ENCODE results near the gene DEXI.
A peak's percentile ranks its signal among the peaks of the same experiment; 100 is the strongest.

DEXI gene

DNA sequence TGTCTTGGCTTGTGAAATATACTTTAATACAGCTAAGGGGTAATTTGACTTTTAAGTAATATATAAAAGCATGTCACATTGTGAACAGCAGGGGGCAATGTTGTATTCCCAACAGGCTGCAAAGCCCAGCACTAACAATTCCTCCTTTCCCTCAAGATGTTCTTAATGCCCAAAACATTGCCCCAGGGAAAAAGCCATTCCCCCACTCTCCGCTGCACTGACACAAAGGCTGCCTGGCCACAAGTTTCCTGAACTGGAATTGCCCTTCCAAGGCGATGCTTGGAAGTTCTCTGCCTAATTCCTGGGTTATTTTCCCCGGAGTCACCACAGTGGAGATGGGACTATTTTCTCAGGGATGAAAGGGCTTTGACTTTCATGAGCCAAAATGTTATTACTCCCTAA, 29.3 kb upstream of the DEXI start (continued):
- TF ChIP-seq, protein P1, sequence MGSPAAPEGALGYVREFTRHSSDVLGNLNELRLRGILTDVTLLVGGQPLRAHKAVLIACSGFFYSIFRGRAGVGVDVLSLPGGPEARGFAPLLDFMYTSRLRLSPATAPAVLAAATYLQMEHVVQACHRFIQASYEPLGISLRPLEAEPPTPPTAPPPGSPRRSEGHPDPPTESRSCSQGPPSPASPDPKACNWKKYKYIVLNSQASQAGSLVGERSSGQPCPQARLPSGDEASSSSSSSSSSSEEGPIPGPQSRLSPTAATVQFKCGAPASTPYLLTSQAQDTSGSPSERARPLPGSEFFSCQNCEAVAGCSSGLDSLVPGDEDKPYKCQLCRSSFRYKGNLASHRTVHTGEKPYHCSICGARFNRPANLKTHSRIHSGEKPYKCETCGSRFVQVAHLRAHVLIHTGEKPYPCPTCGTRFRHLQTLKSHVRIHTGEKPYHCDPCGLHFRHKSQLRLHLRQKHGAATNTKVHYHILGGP (tag by site-specific recombination; IDR thresholded peaks at IDR 0.05), result no peak
- TF ChIP-seq ZNF366 (tag by site-specific recombination; conservative IDR thresholded peaks at IDR 0.05) (0 out of 2 replicates have a peak, but pooled peaks have one; percentile 18), ZNF600 (tag by site-specific recombination; IDR thresholded peaks at IDR 0.05) (peak; percentile 27; the same call in 1 of the 2 replicates), ZNF571 (tag by site-specific recombination; IDR thresholded peaks at IDR 0.05) (no peak), ZNF416 (tag by site-specific recombination; IDR thresholded peaks at IDR 0.05) (no peak), REPIN1 (tag by site-specific recombination; IDR thresholded peaks at IDR 0.05; ENCODE audit: low read depth) (no peak), SCRT2 (tag by site-specific recombination; IDR thresholded peaks at IDR 0.05) (no peak), ZNF610 (tag by site-specific recombination; IDR thresholded peaks at IDR 0.05; ENCODE audit: borderline replicate concordance) (no peak)
- TF ChIP-seq, protein P2, sequence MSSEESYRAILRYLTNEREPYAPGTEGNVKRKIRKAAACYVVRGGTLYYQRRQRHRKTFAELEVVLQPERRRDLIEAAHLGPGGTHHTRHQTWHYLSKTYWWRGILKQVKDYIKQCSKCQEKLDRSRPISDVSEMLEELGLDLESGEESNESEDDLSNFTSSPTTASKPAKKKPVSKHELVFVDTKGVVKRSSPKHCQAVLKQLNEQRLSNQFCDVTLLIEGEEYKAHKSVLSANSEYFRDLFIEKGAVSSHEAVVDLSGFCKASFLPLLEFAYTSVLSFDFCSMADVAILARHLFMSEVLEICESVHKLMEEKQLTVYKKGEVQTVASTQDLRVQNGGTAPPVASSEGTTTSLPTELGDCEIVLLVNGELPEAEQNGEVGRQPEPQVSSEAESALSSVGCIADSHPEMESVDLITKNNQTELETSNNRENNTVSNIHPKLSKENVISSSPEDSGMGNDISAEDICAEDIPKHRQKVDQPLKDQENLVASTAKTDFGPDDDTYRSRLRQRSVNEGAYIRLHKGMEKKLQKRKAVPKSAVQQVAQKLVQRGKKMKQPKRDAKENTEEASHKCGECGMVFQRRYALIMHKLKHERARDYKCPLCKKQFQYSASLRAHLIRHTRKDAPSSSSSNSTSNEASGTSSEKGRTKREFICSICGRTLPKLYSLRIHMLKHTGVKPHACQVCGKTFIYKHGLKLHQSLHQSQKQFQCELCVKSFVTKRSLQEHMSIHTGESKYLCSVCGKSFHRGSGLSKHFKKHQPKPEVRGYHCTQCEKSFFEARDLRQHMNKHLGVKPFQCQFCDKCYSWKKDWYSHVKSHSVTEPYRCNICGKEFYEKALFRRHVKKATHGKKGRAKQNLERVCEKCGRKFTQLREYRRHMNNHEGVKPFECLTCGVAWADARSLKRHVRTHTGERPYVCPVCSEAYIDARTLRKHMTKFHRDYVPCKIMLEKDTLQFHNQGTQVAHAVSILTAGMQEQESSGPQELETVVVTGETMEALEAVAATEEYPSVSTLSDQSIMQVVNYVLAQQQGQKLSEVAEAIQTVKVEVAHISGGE (tag by site-specific recombination; conservative IDR thresholded peaks at IDR 0.05; ENCODE audit: low read depth), result no peak

DNA sequence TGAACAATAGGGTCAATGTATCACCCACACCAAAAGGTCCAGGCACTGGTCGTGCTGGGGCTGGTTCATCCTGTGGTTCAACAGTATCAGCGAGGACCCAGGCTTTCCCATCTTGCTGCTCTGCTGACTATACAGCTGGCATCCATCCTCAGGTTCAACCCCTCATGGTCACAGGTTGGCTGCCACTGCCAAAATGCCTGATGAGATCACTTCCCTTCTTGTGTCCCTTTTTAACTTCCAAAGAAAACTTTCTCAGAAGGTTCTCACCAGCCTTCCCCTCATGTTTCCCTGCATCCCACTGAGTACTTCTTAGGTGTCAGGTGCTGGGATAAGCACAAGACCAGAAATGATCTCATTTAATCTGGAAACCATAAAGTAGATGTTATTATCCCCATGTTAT, 27.8 kb upstream of the DEXI start:
- Histone ChIP-seq H3K36me3 (ENCODE audit: control insufficient read depth in 2 of 2, insufficient read depth in 1 of 2, low read length in 2 of 2) (peaks cover 5 to 62% of the 10 kb centered on the region in 2 experiments; a peak in 2 of 3 replicates), H3K9me3 (ENCODE audit: control insufficient read depth, insufficient read depth, low read depth, low read length) (no peaks in the 10 kb centered on the region), H3K4me3 (ENCODE audit: low read depth, low read length) (no peak overlapping the region), H3K4me1 (ENCODE audit: control insufficient read depth, insufficient read depth, low read length) (peaks cover 2% of the 10 kb centered on the region), H3K27ac (ENCODE audit: extremely low read depth, low read depth, low read length) (no peak overlapping the region)
- TF ChIP-seq, protein P3, sequence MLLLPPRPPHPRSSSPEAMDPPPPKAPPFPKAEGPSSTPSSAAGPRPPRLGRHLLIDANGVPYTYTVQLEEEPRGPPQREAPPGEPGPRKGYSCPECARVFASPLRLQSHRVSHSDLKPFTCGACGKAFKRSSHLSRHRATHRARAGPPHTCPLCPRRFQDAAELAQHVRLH (tag by site-specific recombination; IDR thresholded peaks at IDR 0.05), result no peak
- no peak for TF ChIP-seq ZXDB (tag by site-specific recombination; IDR thresholded peaks at IDR 0.05)
- TF ChIP-seq, protein P4, sequence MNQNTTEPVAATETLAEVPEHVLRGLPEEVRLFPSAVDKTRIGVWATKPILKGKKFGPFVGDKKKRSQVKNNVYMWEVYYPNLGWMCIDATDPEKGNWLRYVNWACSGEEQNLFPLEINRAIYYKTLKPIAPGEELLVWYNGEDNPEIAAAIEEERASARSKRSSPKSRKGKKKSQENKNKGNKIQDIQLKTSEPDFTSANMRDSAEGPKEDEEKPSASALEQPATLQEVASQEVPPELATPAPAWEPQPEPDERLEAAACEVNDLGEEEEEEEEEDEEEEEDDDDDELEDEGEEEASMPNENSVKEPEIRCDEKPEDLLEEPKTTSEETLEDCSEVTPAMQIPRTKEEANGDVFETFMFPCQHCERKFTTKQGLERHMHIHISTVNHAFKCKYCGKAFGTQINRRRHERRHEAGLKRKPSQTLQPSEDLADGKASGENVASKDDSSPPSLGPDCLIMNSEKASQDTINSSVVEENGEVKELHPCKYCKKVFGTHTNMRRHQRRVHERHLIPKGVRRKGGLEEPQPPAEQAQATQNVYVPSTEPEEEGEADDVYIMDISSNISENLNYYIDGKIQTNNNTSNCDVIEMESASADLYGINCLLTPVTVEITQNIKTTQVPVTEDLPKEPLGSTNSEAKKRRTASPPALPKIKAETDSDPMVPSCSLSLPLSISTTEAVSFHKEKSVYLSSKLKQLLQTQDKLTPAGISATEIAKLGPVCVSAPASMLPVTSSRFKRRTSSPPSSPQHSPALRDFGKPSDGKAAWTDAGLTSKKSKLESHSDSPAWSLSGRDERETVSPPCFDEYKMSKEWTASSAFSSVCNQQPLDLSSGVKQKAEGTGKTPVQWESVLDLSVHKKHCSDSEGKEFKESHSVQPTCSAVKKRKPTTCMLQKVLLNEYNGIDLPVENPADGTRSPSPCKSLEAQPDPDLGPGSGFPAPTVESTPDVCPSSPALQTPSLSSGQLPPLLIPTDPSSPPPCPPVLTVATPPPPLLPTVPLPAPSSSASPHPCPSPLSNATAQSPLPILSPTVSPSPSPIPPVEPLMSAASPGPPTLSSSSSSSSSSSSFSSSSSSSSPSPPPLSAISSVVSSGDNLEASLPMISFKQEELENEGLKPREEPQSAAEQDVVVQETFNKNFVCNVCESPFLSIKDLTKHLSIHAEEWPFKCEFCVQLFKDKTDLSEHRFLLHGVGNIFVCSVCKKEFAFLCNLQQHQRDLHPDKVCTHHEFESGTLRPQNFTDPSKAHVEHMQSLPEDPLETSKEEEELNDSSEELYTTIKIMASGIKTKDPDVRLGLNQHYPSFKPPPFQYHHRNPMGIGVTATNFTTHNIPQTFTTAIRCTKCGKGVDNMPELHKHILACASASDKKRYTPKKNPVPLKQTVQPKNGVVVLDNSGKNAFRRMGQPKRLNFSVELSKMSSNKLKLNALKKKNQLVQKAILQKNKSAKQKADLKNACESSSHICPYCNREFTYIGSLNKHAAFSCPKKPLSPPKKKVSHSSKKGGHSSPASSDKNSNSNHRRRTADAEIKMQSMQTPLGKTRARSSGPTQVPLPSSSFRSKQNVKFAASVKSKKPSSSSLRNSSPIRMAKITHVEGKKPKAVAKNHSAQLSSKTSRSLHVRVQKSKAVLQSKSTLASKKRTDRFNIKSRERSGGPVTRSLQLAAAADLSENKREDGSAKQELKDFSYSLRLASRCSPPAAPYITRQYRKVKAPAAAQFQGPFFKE (tag by site-specific recombination; IDR thresholded peaks at IDR 0.05; ENCODE audit: borderline replicate concordance), result no peak
- TF ChIP-seq ZBTB7A (tag by site-specific recombination; IDR thresholded peaks at IDR 0.05; ENCODE audit: low read depth), result no peak
- ChIA-PET CTCF (interaction anchor here (0.8 to 8.2 kb wide), 4 partner anchors 286 to 411 kb away, joined by 3 to 58 read pairs (median 6); partner anchors contain the start of gene SOCS1), POLR2A (no interaction called here)

Data from HEK293 (cell line).